ENCODE data around the gene RNF152.

DNA sequence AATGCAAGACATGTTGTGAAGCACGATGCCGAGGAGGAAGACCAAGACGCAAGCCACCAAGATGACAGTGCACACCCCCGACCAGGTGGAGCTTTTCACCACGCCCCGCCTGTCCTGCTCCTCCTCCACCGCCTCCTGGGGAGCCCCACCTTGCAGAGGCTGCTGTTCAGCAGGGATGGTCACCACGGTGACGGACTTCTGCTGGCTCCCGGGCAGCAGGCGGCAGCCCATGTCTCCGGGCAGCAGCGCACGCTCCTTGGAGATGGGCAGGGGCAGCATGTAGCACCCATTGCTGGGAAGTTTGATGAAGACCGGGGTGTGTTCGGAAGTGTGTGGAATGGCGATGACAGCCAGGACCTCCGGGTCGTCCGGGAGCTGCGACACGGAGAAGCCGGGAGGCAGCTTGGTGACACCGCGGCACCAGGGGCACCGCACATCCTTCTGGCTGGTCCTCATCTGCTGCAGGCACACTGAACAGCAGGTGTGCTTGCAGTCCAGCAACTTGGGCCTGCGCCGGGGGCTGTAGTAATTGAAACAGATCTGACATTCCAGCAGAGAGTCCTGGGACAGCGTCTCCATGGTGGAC lies 76.8 kb downstream of the RNF152 start:
- TF ChIP-seq, protein P1, sequence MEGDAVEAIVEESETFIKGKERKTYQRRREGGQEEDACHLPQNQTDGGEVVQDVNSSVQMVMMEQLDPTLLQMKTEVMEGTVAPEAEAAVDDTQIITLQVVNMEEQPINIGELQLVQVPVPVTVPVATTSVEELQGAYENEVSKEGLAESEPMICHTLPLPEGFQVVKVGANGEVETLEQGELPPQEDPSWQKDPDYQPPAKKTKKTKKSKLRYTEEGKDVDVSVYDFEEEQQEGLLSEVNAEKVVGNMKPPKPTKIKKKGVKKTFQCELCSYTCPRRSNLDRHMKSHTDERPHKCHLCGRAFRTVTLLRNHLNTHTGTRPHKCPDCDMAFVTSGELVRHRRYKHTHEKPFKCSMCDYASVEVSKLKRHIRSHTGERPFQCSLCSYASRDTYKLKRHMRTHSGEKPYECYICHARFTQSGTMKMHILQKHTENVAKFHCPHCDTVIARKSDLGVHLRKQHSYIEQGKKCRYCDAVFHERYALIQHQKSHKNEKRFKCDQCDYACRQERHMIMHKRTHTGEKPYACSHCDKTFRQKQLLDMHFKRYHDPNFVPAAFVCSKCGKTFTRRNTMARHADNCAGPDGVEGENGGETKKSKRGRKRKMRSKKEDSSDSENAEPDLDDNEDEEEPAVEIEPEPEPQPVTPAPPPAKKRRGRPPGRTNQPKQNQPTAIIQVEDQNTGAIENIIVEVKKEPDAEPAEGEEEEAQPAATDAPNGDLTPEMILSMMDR (IDR thresholded peaks at IDR 0.05), result no peak
- no peak for TF ChIP-seq POLR2A (IDR thresholded peaks at IDR 0.05)

All from heart left ventricle (tissue), 13 donors.